ENCODE results near the gene GPR78. TPM values are rescaled to one million over a fixed set of nuclear protein-coding genes. Genes with fewer than 3 reads are reported as not detected.
A peak's percentile ranks its signal among the peaks of the same experiment; 100 is the strongest.

Gene GPR78
- polyA plus RNA-seq, 1 donor (not counting 4 experiments of a cell fraction or from before 2014, with no cell fraction given): not detected

GRCh38 chr4:8586246-8586645 is 6.1 kb downstream of the GPR78 start:
- no peaks in the 10 kb centered on the region for H3K79me2 ChIP-seq (ENCODE audit: control insufficient read depth, insufficient read depth, low read length)
- no peak overlapping the region for H3K27ac ChIP-seq (ENCODE audit: control insufficient read depth, insufficient read depth, low read length)
- TF ChIP-seq, protein P1, sequence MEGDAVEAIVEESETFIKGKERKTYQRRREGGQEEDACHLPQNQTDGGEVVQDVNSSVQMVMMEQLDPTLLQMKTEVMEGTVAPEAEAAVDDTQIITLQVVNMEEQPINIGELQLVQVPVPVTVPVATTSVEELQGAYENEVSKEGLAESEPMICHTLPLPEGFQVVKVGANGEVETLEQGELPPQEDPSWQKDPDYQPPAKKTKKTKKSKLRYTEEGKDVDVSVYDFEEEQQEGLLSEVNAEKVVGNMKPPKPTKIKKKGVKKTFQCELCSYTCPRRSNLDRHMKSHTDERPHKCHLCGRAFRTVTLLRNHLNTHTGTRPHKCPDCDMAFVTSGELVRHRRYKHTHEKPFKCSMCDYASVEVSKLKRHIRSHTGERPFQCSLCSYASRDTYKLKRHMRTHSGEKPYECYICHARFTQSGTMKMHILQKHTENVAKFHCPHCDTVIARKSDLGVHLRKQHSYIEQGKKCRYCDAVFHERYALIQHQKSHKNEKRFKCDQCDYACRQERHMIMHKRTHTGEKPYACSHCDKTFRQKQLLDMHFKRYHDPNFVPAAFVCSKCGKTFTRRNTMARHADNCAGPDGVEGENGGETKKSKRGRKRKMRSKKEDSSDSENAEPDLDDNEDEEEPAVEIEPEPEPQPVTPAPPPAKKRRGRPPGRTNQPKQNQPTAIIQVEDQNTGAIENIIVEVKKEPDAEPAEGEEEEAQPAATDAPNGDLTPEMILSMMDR (optimal IDR thresholded peaks at IDR 0.05 in 1 of 3, IDR thresholded peaks at IDR 0.05 in 1 of 3, conservative IDR thresholded peaks at IDR 0.05 in 1 of 3; ENCODE audit: extremely low read depth in 1 of 3, insufficient read depth in 2 of 3, low read length in 3 of 3): no peak
- TF ChIP-seq EZH2 (IDR thresholded peaks at IDR 0.05; ENCODE audit: low read length): no peak
- H3K9me1 ChIP-seq (ENCODE audit: control insufficient read depth, extremely low read depth, insufficient read depth, low read length): no peaks in the 10 kb centered on the region
- FAIRE-seq (no peak), DNase-seq (ENCODE audit: low read depth, low spot score) (no peak)
- dilution Hi-C loops (cut with MboI; ENCODE audit: extremely low pct_ligation_motif_present, low sequenced_read_pairs): no loop called here
- H3K4me2 ChIP-seq (ENCODE audit: control insufficient read depth, extremely low read depth, insufficient read depth, low read depth, low read length): no peak overlapping the region
- no peaks in the 10 kb centered on the region for H3K36me3 ChIP-seq (ENCODE audit: control insufficient read depth in 2 of 2, extremely low read depth in 1 of 2, insufficient read depth in 2 of 2, low read length in 2 of 2)
- no peak overlapping the region for H2AFZ ChIP-seq (ENCODE audit: control insufficient read depth, low read length)
- no peaks in the 10 kb centered on the region for H4K20me1 ChIP-seq (ENCODE audit: control insufficient read depth, extremely low read depth, insufficient read depth, low read length)
- peaks cover 12% of the 10 kb centered on the region for H3K27me3 ChIP-seq (ENCODE audit: control insufficient read depth, extremely low read depth, insufficient read depth, low read length)
- no peaks in the 10 kb centered on the region for H3K4me1 ChIP-seq (ENCODE audit: control insufficient read depth, extremely low read depth, insufficient read depth, low read length)
- H3K9ac ChIP-seq (ENCODE audit: control insufficient read depth, extremely low read depth, insufficient read depth, low read length): no peak overlapping the region
- no peaks in the 10 kb centered on the region for H3K9me3 ChIP-seq (ENCODE audit: control insufficient read depth, low read depth, low read length)
- H3K4me3 ChIP-seq (ENCODE audit: control insufficient read depth in 2 of 3, extremely low read depth in 1 of 3, insufficient read depth in 2 of 3, low read depth in 1 of 3, low read length in 3 of 3): no peak overlapping the region

- no peaks in the 10 kb centered on the region for H3K79me2 ChIP-seq (ENCODE audit: control insufficient read depth, insufficient read depth, low read length)
- H2AFZ ChIP-seq (ENCODE audit: control insufficient read depth, low read length): no peak overlapping the region
- H3K9me3 ChIP-seq (ENCODE audit: control insufficient read depth, low read depth, low read length): no peaks in the 10 kb centered on the region
- H3K4me3 ChIP-seq (ENCODE audit: control insufficient read depth in 2 of 3, extremely low read depth in 1 of 3, insufficient read depth in 2 of 3, low read depth in 1 of 3, low read length in 3 of 3): no peak overlapping the region
- no peak overlapping the region for H3K4me2 ChIP-seq (ENCODE audit: control insufficient read depth, extremely low read depth, insufficient read depth, low read depth, low read length)
- H3K36me3 ChIP-seq (ENCODE audit: control insufficient read depth in 2 of 2, extremely low read depth in 1 of 2, insufficient read depth in 2 of 2, low read length in 2 of 2): no peaks in the 10 kb centered on the region
- H3K9me1 ChIP-seq (ENCODE audit: control insufficient read depth, extremely low read depth, insufficient read depth, low read length): no peaks in the 10 kb centered on the region
- no peak overlapping the region for H3K27ac ChIP-seq (ENCODE audit: control insufficient read depth, insufficient read depth, low read length)
- TF ChIP-seq, protein P1 (optimal IDR thresholded peaks at IDR 0.05 in 1 of 3, IDR thresholded peaks at IDR 0.05 in 1 of 3, conservative IDR thresholded peaks at IDR 0.05 in 1 of 3; ENCODE audit: extremely low read depth in 1 of 3, insufficient read depth in 2 of 3, low read length in 3 of 3): peak in 1 of 3 experiments; percentile 33
- TF ChIP-seq EZH2 (IDR thresholded peaks at IDR 0.05; ENCODE audit: low read length): no peak
- no peak overlapping the region for H3K9ac ChIP-seq (ENCODE audit: control insufficient read depth, extremely low read depth, insufficient read depth, low read length)
- DNase-seq (ENCODE audit: low read depth, low spot score) (no peak), FAIRE-seq (no peak)
- no peaks in the 10 kb centered on the region for H4K20me1 ChIP-seq (ENCODE audit: control insufficient read depth, extremely low read depth, insufficient read depth, low read length)
- dilution Hi-C loops (cut with MboI; ENCODE audit: extremely low pct_ligation_motif_present, low sequenced_read_pairs): no loop called here
- peaks cover 18% of the 10 kb centered on the region for H3K27me3 ChIP-seq (ENCODE audit: control insufficient read depth, extremely low read depth, insufficient read depth, low read length)
- H3K4me1 ChIP-seq (ENCODE audit: control insufficient read depth, extremely low read depth, insufficient read depth, low read length): no peaks in the 10 kb centered on the region
These were observed 6.7 kb downstream of the GPR78 start for GRCh38 chr4:8586671-8587468.
